GM21447 (cell line): ENCODE measurements around the gene GET3.
"Not testable (repeated sequence)": the region's sequence is repeated elsewhere in the genome, so short reads cannot be mapped to it uniquely, and the experiment has no call there.

ENCODE experiments used
- ATAC-seq: cut with Tn5 transposase; IDR thresholded peaks from one replicate; pipeline ENCODE4 v1.9.1; 2021; ENCODE audit not compliant: unreplicated experiment

GET3 gene

GRCh38 chr19:12736995-12737834, at the start of gene GET3:
GET3 (plus strand) TSS chr19:12737497; CDS start chr19:12737506, 9 bp downstream.
- ATAC-seq: peak; percentile 78

- ATAC-seq: no peak
These were observed 48.3 kb upstream of the GET3 start for GRCh38 chr19:12689012-12689411.

- no peak for ATAC-seq
These were observed 47.6 kb upstream of the GET3 start for GRCh38 chr19:12689581-12690216.

GRCh38 chr19:12692960-12693359, 44.3 kb upstream of the GET3 start:
- no peak for ATAC-seq

GRCh38 chr19:12694641-12695040, 42.7 kb upstream of the GET3 start:
- no peak for ATAC-seq

- no peak for ATAC-seq
These were observed 42.2 kb upstream of the GET3 start for GRCh38 chr19:12695096-12695495.

GRCh38 chr19:12695514-12695913, 41.8 kb upstream of the GET3 start:
- ATAC-seq: no peak

GRCh38 chr19:12695997-12696365, 41.3 kb upstream of the GET3 start:
- ATAC-seq: peak; percentile 21

- ATAC-seq: peak; percentile 68
These were observed 40.6 kb upstream of the GET3 start, which contains the start of gene FBXW9 for GRCh38 chr19:12696366-12697335. FBXW9 (minus strand) TSS chr19:12696631; CDS start chr19:12696581, 50 bp downstream.

- not testable (repeated sequence) for ATAC-seq
These were observed 39.9 kb upstream of the GET3 start for GRCh38 chr19:12697425-12697824.

GRCh38 chr19:12698138-12698537, 39.2 kb upstream of the GET3 start:
- ATAC-seq: no peak

GRCh38 chr19:12701596-12702282, 35.6 kb upstream of the GET3 start:
- ATAC-seq: no peak

GRCh38 chr19:12703046-12703445, 34.3 kb upstream of the GET3 start:
- no peak for ATAC-seq

- no peak for ATAC-seq
These were observed 32.1 kb upstream of the GET3 start for GRCh38 chr19:12705169-12705568.

- no peak for ATAC-seq
These were observed 31.5 kb upstream of the GET3 start for GRCh38 chr19:12705654-12706331.

GRCh38 chr19:12706332-12706718, 31.0 kb upstream of the GET3 start:
- no peak for ATAC-seq

GRCh38 chr19:12708641-12709040, 28.7 kb upstream of the GET3 start:
- ATAC-seq: no peak

GRCh38 chr19:12711187-12711586, 26.1 kb upstream of the GET3 start:
- no peak for ATAC-seq

GRCh38 chr19:12712077-12712476, 25.2 kb upstream of the GET3 start:
- ATAC-seq: not testable (repeated sequence)

GRCh38 chr19:12713304-12713703, 24.0 kb upstream of the GET3 start:
- ATAC-seq: not testable (repeated sequence)
